Large intestine (tissue), 3 donors: ENCODE measurements around the gene FHOD3. TPM values are rescaled to one million over a fixed set of nuclear protein-coding genes. Genes with fewer than 3 reads are reported as not detected.

Source experiments
- DNase-seq, 2 donors: peaks; one replicate each; pipeline versions ENCODE4 v3.0.0 to v3.0.0-alpha.2; 2013
- H3K27ac ChIP-seq: one replicate; pipeline ENCODE4 v1.5.1; 2013; ENCODE audit warnings: low read length
- H3K27me3 ChIP-seq: 2 replicates; pipeline ENCODE4 v1.6.1; 2013; ENCODE audit warnings: low read length; ENCODE audit not compliant: control insufficient read depth, insufficient read depth
- H3K36me3 ChIP-seq: 2 replicates; pipeline ENCODE4 v1.6.1; 2013; ENCODE audit warnings: low read length; ENCODE audit not compliant: control insufficient read depth, insufficient read depth
- H3K4me1 ChIP-seq: one replicate; pipeline ENCODE4 v1.6.1; 2013; ENCODE audit warnings: low read length; ENCODE audit not compliant: control insufficient read depth, insufficient read depth
- H3K4me3 ChIP-seq: one replicate; pipeline ENCODE4 v1.5.1; 2013; ENCODE audit warnings: low read length
- H3K9me3 ChIP-seq: one replicate; pipeline ENCODE4 v1.6.1; 2013; ENCODE audit warnings: mild to moderate bottlenecking, low read depth, low read length, moderate library complexity; ENCODE audit not compliant: control insufficient read depth
- WGBS: methylation state at CpG from one replicate; pipeline ENCODE4 v1.1.5; 2013; ENCODE audit warnings: low lambda C conversion rate; ENCODE audit not compliant: insufficient coverage; 5-methylcytosine and 5-hydroxymethylcytosine counted together
- polyA plus RNA-seq: library from polyadenylated mRNA; unstranded; fragments of 120-200 nt; gene quantifications from one replicate; pipeline ENCODE4 v1.2.1, GENCODE V29; 2013

The FHOD3 gene
- polyA plus RNA-seq, 1 donor: 10.5 TPM

DNA sequence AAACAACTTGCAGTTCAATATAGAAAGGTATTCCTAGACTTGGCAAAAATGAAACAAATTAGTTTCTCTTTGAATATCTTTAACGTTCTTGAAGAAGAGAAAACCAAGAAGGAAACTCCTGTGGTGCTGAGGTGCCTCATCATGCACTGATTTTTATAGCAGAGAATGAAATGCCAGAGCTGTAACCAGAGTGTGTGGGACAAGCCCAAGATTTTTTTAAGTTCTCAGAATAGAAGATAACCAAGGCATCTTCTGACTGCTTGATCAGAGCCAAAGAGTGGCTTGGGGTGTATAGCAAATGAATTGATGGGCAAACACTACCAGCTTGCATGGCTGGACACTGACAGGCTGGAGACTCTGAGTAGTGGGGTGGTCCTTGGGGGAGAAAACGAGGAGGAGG lies 7.9 kb downstream of the FHOD3 start:
- WGBS: 89% methylated on average over 1 of the region's 2 CpGs
- Histone ChIP-seq H3K4me3 (no peak overlapping the region), H3K4me1 (no peaks in the 10 kb centered on the region), H3K27me3 (peaks cover 36% of the 10 kb centered on the region), H3K9me3 (no peaks in the 10 kb centered on the region), H3K27ac (no peak overlapping the region), H3K36me3 (no peaks in the 10 kb centered on the region)
- no peak for DNase-seq

- Histone ChIP-seq H3K36me3 (no peaks in the 10 kb centered on the region), H3K27me3 (peaks cover 26% of the 10 kb centered on the region), H3K27ac (no peak overlapping the region), H3K9me3 (no peaks in the 10 kb centered on the region), H3K4me3 (no peak overlapping the region), H3K4me1 (no peaks in the 10 kb centered on the region)
- no peak for DNase-seq
Observed at GRCh38 chr18:36307513-36307912, 10.0 kb downstream of the FHOD3 start.

DNA sequence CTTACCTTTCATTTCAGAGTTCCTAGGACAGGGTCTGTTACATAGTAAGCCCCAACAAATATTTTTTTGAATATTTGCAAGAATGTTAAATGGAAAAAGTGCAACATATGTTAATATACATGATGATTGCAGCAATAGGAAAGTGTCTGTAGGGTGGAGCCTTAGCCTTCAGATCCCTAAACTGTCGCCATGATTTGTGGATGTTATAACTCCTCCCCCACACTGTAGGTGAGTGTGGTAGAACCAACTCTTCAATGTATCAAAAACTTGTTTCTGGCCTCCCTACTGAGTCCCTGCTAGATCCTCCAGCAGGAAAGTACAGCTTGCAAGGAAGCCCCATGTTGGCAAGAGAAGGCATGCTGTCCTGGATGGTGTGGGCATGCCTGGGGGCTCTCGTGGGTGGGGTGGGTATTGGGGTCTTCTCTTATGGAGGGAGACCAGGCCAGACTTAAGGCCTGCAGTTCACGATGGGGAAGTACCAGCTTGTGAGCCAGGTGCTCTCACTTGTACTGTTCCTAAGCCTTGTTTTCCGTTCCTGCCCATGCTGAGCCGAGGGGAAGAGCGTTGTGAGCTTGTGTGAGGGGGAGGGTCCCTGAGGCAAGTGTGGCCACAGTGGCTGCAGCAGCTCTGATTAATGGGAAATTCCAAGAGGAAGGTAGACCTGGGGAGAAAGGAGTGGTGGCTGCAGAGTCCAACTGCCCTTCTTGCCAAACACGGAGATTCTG lies 11.4 kb downstream of the FHOD3 start:
- WGBS: no CpG with 5 or more reads among the region's 7 CpGs
- Histone ChIP-seq H3K4me3 (no peak overlapping the region), H3K4me1 (no peaks in the 10 kb centered on the region), H3K9me3 (no peaks in the 10 kb centered on the region), H3K27ac (no peak overlapping the region), H3K36me3 (no peaks in the 10 kb centered on the region), H3K27me3 (peaks cover 20% of the 10 kb centered on the region)
- no peak for DNase-seq

DNA sequence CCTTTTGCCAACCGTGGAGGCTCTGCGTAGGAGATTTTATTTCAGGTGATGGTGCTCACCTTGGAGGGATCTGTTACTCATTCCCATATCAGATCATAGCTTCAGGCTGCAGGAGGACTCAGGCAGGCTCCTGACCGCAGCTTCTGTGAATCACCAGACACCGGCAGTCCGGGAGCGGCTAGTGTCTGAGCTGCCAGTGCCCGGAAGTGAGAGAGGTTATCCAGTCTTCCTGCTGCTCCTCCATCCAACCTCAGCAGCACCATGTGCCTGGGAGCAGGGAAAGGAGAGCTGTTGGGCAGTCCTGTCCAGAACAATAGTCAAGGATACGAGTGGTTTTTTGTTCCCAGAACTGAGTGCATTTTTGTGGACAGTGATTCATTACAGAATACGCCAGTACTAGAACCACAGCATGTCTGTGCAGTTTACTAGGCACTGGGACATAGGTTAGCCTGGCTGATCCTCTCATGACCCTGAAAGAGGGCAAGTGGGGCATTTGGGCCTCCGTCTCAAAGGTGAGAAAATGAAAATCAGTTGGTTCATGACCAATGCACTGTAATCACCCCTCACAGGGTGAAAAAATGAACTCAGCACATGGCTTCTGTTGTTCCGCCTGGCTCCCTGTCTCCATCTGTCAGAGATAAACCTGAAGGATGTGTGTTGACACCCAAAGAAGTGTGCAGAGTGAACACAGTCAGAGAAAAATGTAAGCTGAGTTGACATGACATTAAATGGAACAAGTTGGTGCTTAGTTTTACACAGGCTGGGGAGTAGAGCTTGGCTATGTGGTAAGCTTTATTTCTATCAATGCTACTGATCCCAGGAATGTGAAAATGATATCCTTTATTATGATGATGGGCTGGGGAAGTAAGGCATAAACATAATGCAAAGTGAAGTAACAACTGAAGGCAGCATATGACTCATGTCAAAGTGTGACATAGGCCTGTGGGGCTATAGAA lies 12.2 kb downstream of the FHOD3 start:
- 50% methylated on average over 1 of the region's 11 CpGs for WGBS
- H3K9me3 ChIP-seq: no peaks in the 10 kb centered on the region
- no peak overlapping the region for H3K4me3 ChIP-seq
- H3K4me1 ChIP-seq: no peaks in the 10 kb centered on the region
- H3K27ac ChIP-seq: no peak overlapping the region
- H3K27me3 ChIP-seq: peaks cover 19% of the 10 kb centered on the region
- H3K36me3 ChIP-seq: no peaks in the 10 kb centered on the region
- no peak for DNase-seq

DNA sequence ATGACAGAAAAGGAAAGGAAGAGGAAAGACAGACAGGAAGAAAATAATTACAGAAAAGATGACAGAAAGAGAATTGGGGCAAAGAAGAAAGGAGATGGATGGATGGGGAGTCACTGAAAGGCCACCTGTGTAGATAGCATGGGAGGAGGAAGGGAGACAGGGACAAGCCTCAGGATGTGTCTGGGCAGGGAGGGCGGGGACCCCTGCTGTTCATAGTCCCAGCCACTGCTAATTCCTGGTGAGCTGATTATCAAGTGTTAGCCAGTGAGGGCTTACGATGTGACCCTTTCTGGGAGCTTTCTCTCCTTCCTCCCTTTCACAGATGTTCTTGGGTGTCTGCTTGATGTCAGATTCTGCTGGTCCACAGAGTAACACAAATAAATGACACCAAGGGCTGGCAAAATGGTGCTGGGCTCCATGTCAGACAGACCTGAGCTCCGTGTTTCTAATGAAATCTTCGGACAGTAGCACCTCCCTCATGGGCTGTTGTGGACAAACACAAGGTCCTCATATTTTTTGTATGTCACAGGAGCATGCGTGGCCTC lies 13.6 kb downstream of the FHOD3 start:
- no peak for DNase-seq
- Histone ChIP-seq H3K4me3 (no peak overlapping the region), H3K9me3 (no peaks in the 10 kb centered on the region), H3K36me3 (no peaks in the 10 kb centered on the region), H3K4me1 (no peaks in the 10 kb centered on the region), H3K27me3 (peaks cover 10% of the 10 kb centered on the region), H3K27ac (no peak overlapping the region)
- WGBS: no CpG with 5 or more reads among the region's 5 CpGs

DNA sequence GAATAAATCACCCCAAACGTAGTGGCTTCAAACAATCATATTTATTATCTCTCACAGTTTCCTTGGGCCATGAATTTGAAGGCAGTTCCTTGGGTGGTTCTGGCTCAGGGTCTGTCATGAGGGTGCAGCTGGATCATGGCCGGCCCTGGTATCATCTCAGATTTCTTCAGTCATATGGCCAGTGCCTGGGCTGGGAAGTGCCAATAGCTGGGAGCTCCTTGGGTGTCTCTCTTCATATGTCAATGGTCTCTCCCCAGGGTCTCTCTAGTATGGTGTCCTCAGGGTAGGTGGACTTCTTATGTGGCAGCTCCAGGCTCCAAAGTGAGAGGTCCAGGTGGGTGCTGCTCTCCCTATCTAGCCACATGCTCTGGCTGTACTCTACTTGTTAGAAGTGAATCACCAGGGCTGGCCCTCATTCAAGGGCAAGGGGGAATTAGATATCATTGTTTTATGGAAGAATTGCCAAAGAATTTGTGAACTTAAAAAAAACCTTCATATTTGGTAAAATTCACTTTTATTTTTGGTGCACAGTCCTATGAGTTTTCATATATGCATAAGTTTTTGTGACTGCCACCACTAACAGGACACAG lies 15.4 kb downstream of the FHOD3 start:
- H3K4me3 ChIP-seq: no peak overlapping the region
- no peaks in the 10 kb centered on the region for H3K4me1 ChIP-seq
- peaks cover 9% of the 10 kb centered on the region for H3K27me3 ChIP-seq
- no peak for DNase-seq
- no CpG with 5 or more reads among the region's 2 CpGs for WGBS
- H3K36me3 ChIP-seq: no peaks in the 10 kb centered on the region
- no peaks in the 10 kb centered on the region for H3K9me3 ChIP-seq
- H3K27ac ChIP-seq: no peak overlapping the region

GRCh38 chr18:36314098-36314497 lies 16.6 kb downstream of the FHOD3 start:
- Histone ChIP-seq H3K4me3 (no peak overlapping the region), H3K4me1 (no peaks in the 10 kb centered on the region), H3K27ac (no peak overlapping the region), H3K9me3 (no peaks in the 10 kb centered on the region), H3K27me3 (peaks cover 9% of the 10 kb centered on the region), H3K36me3 (no peaks in the 10 kb centered on the region)
- WGBS: no CpG with 5 or more reads among the region's 4 CpGs
- no peak for DNase-seq

DNA sequence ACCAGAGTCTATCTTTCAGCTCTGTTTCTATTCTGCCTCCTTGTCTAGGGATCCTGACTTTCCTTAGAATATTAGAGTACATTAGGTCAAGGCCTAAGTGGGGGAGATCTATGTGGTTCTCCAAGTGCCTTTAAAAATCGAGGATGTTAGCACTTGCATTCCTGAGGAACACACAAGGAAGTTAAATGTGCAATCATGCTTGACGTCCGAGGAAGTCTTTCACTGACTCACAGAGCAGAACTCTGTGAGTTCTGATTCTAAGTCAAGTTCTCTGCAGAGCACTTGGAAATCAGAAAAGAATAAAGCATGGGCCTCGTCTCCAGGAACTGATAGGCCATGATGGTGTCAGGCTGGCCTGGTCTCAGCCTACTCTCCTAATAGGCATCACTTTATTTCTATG lies 17.2 kb downstream of the FHOD3 start:
- Histone ChIP-seq H3K27ac (no peak overlapping the region), H3K27me3 (peaks cover 4% of the 10 kb centered on the region), H3K4me3 (no peak overlapping the region), H3K4me1 (no peaks in the 10 kb centered on the region), H3K9me3 (no peaks in the 10 kb centered on the region), H3K36me3 (no peaks in the 10 kb centered on the region)
- no peak for DNase-seq
- WGBS: no CpG with 5 or more reads among the region's 4 CpGs

GRCh38 chr18:36315736-36316135 lies 18.2 kb downstream of the FHOD3 start:
- H3K9me3 ChIP-seq: no peaks in the 10 kb centered on the region
- H3K27me3 ChIP-seq: peaks cover 4% of the 10 kb centered on the region
- DNase-seq: no peak
- no peak overlapping the region for H3K4me3 ChIP-seq
- no CpG with 5 or more reads among the region's 10 CpGs for WGBS
- no peak overlapping the region for H3K27ac ChIP-seq
- no peaks in the 10 kb centered on the region for H3K4me1 ChIP-seq
- no peaks in the 10 kb centered on the region for H3K36me3 ChIP-seq

- H3K27ac ChIP-seq: no peak overlapping the region
- no CpG with 5 or more reads among the region's 2 CpGs for WGBS
- no peak overlapping the region for H3K4me3 ChIP-seq
Observed at GRCh38 chr18:36316246-36316645, 18.7 kb downstream of the FHOD3 start.

More at GRCh38 chr18:36316246-36316645, 18.7 kb downstream of the FHOD3 start:
- Histone ChIP-seq H3K4me1 (no peaks in the 10 kb centered on the region), H3K27me3 (peaks cover 4% of the 10 kb centered on the region), H3K9me3 (no peaks in the 10 kb centered on the region), H3K36me3 (no peaks in the 10 kb centered on the region)
- DNase-seq: no peak
